Measurements from ENCODE around the gene ERVK3-1. TPM values are rescaled to one million over a fixed set of nuclear protein-coding genes. Genes with fewer than 3 reads are reported as not detected.

Gene ERVK3-1
- total RNA-seq, 1 donor from 2014 or later: 74.3 TPM

DNA sequence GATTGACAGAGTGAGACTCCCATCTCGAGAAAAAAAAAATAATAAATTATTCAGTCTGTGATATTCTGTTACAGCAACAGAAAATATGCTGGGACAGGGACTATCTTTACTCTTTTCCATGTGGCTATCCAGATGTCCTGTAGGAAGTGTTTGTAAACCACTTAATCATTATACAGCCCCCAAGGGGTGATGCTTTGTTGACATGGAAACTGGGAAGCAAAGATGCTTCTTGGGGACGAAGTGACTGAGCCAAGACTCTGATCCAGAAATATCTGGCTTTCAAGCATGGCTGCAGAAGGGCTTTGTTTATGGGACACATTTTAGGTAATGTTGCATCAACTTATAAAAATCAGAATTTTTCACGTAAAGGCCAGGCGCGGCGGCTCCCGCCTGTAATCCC lies 21.0 kb upstream of the ERVK3-1 start:
- H3K27me3 Mint-ChIP-seq: no peaks in the 10 kb centered on the region
- ChIA-PET POLR2A (no interaction called here), CTCF (no interaction called here)
- peaks cover 26% of the 10 kb centered on the region for H3K4me1 Mint-ChIP-seq
- ATAC-seq (ENCODE audit: low read depth) (no peak), DNase-seq (no peak)
- H3K4me3 Mint-ChIP-seq: no peak overlapping the region
- H3K9me3 Mint-ChIP-seq: no peaks in the 10 kb centered on the region
- no peak overlapping the region for H3K27ac Mint-ChIP-seq
- intact Hi-C loops (cut with micrococcal nuclease): no loop called here
- H3K36me3 Mint-ChIP-seq (ENCODE audit: low read depth): peaks cover 42% of the 10 kb centered on the region
- no peak for TF ChIP-seq CTCF (IDR thresholded peaks at IDR 0.05)

- CTCF ChIA-PET: no interaction called here
- H3K27me3 Mint-ChIP-seq: no peaks in the 10 kb centered on the region
- peaks cover 21% of the 10 kb centered on the region for H3K9me3 Mint-ChIP-seq
- no peak for DNase-seq
- POLR2A ChIA-PET: no interaction called here
- no peak overlapping the region for H3K4me3 Mint-ChIP-seq
- H3K36me3 Mint-ChIP-seq (ENCODE audit: low read depth): peaks cover 80% of the 10 kb centered on the region
- intact Hi-C loops (cut with micrococcal nuclease): no loop called here
- ATAC-seq (ENCODE audit: low read depth): no peak
- no peak for TF ChIP-seq CTCF (IDR thresholded peaks at IDR 0.05)
- H3K27ac Mint-ChIP-seq: no peak overlapping the region
- H3K4me1 Mint-ChIP-seq: no peaks in the 10 kb centered on the region
Measured at GRCh38 chr19:58291943-58292342, 13.2 kb upstream of the ERVK3-1 start.

GRCh38 chr19:58294743-58295374 lies 10.3 kb upstream of the ERVK3-1 start:
- Mint-ChIP-seq H3K9me3 (peaks cover 21% of the 10 kb centered on the region), H3K36me3 (ENCODE audit: low read depth) (peaks cover 68% of the 10 kb centered on the region), H3K4me3 (no peak overlapping the region), H3K4me1 (no peaks in the 10 kb centered on the region), H3K27me3 (no peaks in the 10 kb centered on the region), H3K27ac (no peak overlapping the region)
- ChIA-PET POLR2A (interaction anchor here (0.6 kb wide), 1 partner anchor 166 kb away, joined by 5 read pairs; no protein-coding TSS in a partner anchor), CTCF (no interaction called here)
- DNase-seq (no peak), ATAC-seq (ENCODE audit: low read depth) (no peak)
- TF ChIP-seq CTCF (IDR thresholded peaks at IDR 0.05): no peak
- intact Hi-C loops (cut with micrococcal nuclease): no loop called here

- peaks cover 20% of the 10 kb centered on the region for H3K9me3 Mint-ChIP-seq
- ChIA-PET POLR2A (no interaction called here), CTCF (no interaction called here)
- H3K27me3 Mint-ChIP-seq: no peaks in the 10 kb centered on the region
- intact Hi-C loops (cut with micrococcal nuclease): no loop called here
- TF ChIP-seq CTCF (IDR thresholded peaks at IDR 0.05): no peak
- no peaks in the 10 kb centered on the region for H3K4me1 Mint-ChIP-seq
- DNase-seq (no peak), ATAC-seq (ENCODE audit: low read depth) (no peak)
- no peak overlapping the region for H3K27ac Mint-ChIP-seq
- H3K4me3 Mint-ChIP-seq: no peak overlapping the region
- H3K36me3 Mint-ChIP-seq (ENCODE audit: low read depth): peaks cover 74% of the 10 kb centered on the region
Measured at GRCh38 chr19:58296104-58296503, 9.1 kb upstream of the ERVK3-1 start.

DNA sequence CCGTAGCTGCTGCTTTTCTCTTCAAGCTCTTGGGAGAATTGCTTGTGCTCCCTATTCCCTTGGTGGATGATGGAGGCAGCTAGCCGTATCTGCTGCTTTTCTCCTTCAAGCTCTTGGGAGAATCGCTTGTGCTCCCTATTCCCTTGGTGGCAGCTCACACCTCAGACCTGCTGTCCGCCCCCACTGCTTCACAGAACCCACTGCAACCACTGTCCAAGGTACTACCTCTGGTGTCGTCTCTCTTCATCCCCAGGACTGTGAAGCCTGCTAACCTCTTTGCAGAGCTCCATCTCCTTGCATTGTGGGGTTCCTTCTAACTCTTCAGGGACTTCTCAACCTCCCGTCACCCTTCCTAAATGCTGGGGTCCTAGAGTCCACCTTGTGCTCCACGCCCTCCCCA lies 4.6 kb upstream of the ERVK3-1 start:
- Mint-ChIP-seq H3K4me1 (peaks cover 14% of the 10 kb centered on the region), H3K36me3 (ENCODE audit: low read depth) (peaks cover 38% of the 10 kb centered on the region), H3K4me3 (no peak overlapping the region), H3K27ac (no peak overlapping the region), H3K27me3 (no peaks in the 10 kb centered on the region), H3K9me3 (no peaks in the 10 kb centered on the region)
- ChIA-PET CTCF (no interaction called here), POLR2A (interaction anchor here (0.6 kb wide), 1 partner anchor 62 kb away, joined by 3 read pairs; the partner anchor contains the start of gene ZNF497)
- no peak for DNase-seq
- no peak for TF ChIP-seq CTCF (IDR thresholded peaks at IDR 0.05)
- intact Hi-C loops (cut with micrococcal nuclease): loop anchor here (10.0 kb wide), 1 partner anchor 296 kb away; the partner anchor contains the start of gene ZNF606
- no peak for ATAC-seq (ENCODE audit: low read depth)

All from activated B cell treated with CpG ODN at 0.5 μM for 24 hours (primary cell).